ENCODE results near the gene FRAS1. TPM values are rescaled to one million over a fixed set of nuclear protein-coding genes. Genes with fewer than 3 reads are reported as not detected.

The FRAS1 gene
- total and polyA plus RNA-seq, 2 of the 8 experiments (the other 6 are each of a cell fraction or from before 2014, with no cell fraction given): 38.5 to 109 TPM

DNA sequence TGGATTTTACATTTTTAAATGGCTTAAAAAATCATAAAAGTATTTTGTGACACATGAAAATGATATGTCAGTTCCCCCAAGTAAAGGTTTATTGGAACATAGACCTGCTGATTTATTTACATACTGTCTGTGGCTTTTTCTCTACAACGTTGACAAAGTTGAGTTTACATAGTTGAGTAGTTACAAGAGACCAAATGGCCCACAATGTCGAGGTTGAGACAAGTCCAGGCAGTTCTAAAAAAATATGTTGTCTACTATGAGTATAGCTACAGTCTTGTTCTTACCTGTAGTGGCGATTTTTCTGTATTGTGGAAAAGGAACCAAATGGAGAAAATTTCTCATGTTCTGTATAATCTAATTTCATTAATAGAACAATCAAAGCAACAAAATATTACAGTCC is 163.2 kb downstream of the FRAS1 start (continued):
- TF ChIP-seq CHD7 (IDR thresholded peaks at IDR 0.05; ENCODE audit: insufficient replicate concordance, low read length) (no peak), CHD2 (IDR thresholded peaks at IDR 0.05; ENCODE audit: low read length) (no peak), POLR2AphosphoS5 (IDR thresholded peaks at IDR 0.05; ENCODE audit: low read depth, low read length) (no peak), CBX5 (IDR thresholded peaks at IDR 0.05; ENCODE audit: low read depth, low read length) (no peak), RFX5 (IDR thresholded peaks at IDR 0.05; ENCODE audit: borderline replicate concordance, low read depth, low read length) (no peak), KDM5A (IDR thresholded peaks at IDR 0.05; ENCODE audit: low read length) (no peak), BRCA1 (IDR thresholded peaks at IDR 0.05; ENCODE audit: low read depth, low read length) (no peak), SRF (IDR thresholded peaks at IDR 0.05; ENCODE audit: low read depth, low read length) (no peak), EZH2 (IDR thresholded peaks at IDR 0.05; ENCODE audit: low read depth, low read length, severe bottlenecking) (no peak), E2F6 (IDR thresholded peaks at IDR 0.05) (no peak), TCF12 (IDR thresholded peaks at IDR 0.05; ENCODE audit: low read depth, low read length) (no peak)

Measured in H1 (cell line).